Fibroblast of mammary gland (primary cell): ENCODE measurements around the gene OR10H2.
"Not testable (repeated sequence)": the region's sequence is repeated elsewhere in the genome, so short reads cannot be mapped to it uniquely, and the experiment has no call there.

ENCODE experiments used
- DNase-seq: peaks from one replicate; pipeline ENCODE4 v3.0.0-alpha.2; 2010; ENCODE audit warnings: low read depth
- H3K4me3 ChIP-seq: 2 replicates; pipeline ENCODE4 v1.5.1; 2011; ENCODE audit warnings: low read depth, mild to moderate bottlenecking, low read length, moderate library complexity; ENCODE audit not compliant: control insufficient read depth
- TF ChIP-seq, protein P1 (sequence below): conservative IDR thresholded peaks from 2 replicates; pipeline ENCODE4 v1.5.1; 2011; ENCODE audit warnings: low read depth, low read length, inconsistent platforms; ENCODE audit not compliant: control insufficient read depth, insufficient read depth

Gene OR10H2

DNA sequence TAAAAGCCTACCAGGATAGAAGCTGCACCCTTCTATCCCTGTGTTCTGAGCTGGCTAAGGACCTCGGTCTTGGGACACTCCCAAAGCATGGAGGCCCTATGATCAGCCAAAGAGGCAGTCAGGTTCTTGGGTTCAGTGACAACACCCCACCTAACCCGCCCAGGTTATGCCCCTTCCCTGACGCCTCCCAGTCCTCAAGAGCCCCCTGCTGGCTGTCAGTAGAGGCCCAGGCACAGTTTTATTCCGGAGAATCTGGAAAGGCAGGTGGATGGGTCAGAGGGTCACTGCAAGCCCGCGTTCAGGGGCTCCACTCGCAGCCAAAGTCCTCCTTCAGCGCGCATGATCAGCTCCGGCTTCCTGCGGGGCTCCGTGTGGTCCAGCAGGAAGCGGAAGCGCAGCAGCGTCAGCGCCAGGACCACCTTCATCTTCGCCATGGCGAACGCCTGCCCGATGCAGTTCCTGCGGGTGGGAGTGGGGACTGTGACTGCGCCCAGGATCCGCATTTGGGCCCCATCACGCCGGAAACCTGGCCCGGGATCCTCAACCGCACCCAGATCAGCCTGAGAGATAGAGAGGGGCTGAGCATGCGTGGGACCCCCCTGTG, 32.2 kb downstream of the OR10H2 start:
- no peak overlapping the region for H3K4me3 ChIP-seq
- no peak for DNase-seq
- TF ChIP-seq, protein P1, sequence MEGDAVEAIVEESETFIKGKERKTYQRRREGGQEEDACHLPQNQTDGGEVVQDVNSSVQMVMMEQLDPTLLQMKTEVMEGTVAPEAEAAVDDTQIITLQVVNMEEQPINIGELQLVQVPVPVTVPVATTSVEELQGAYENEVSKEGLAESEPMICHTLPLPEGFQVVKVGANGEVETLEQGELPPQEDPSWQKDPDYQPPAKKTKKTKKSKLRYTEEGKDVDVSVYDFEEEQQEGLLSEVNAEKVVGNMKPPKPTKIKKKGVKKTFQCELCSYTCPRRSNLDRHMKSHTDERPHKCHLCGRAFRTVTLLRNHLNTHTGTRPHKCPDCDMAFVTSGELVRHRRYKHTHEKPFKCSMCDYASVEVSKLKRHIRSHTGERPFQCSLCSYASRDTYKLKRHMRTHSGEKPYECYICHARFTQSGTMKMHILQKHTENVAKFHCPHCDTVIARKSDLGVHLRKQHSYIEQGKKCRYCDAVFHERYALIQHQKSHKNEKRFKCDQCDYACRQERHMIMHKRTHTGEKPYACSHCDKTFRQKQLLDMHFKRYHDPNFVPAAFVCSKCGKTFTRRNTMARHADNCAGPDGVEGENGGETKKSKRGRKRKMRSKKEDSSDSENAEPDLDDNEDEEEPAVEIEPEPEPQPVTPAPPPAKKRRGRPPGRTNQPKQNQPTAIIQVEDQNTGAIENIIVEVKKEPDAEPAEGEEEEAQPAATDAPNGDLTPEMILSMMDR = no peak

DNA sequence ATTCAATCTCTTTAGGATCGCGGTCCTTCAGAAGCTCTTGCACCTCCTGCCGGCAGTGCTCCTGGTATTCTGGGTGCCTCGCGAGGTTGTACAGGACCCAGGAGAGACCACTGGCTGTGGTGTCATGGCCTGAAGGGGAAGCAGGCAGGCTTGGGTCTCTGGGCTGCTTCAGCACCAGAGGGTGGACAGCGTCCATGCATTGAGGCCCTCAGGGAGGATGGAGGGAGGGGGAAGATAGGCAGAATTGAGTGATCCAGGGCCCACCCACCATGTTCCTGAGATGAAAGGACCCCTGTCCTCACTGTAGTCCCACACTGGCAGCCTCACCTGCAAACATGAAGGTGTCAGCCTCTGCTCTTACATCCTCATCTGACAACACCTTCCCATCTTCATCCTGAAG, 41.8 kb downstream of the OR10H2 start:
- DNase-seq = no peak
- TF ChIP-seq, protein P1 = no peak

DNA sequence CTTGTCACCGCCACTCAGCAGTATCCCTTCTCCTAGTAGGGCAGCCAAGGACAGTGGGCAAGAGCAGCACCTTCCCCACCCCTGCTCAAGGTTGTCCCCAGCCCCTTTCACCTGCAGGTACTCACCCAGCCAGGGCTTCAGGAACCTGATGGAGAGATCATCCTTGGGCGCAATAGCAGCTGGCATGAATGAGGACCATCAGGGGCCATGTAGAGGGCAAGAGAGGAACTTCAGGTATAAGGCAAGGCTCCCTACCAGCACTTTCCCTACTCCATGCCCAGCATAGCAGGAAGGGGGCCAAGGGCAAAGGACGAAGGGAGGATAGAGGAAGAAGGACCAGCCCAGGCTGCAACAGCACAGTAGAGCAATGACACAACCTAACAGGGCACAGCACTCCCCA, 46.3 kb downstream of the OR10H2 start:
- DNase-seq, H3K4me3 ChIP-seq: not testable (repeated sequence)

More for the DNA sequence above, 41.8 kb downstream of the OR10H2 start:
- H3K4me3 ChIP-seq = no peak overlapping the region

DNA sequence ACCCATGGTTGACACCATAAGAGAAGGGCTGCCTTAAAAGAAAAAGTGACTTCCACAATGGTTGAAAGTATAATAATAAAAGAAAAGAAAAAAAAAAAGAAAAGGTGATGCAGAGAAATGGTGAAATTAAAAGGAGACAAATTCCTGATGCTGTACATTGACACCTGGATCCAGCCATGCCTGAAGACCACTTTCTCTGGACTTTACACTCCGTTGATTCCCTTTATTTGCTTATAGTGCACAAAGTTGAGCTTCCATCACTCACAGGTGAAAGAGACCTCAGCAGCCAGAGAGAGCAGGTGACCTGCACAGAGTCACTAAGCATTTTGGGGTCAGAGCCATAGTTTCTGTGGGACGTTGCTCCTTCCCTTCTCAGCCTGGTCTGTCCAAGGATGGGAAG, 47.4 kb downstream of the OR10H2 start:
- DNase-seq = no peak
- H3K4me3 ChIP-seq = no peak overlapping the region
- TF ChIP-seq, protein P1 = no peak

DNA sequence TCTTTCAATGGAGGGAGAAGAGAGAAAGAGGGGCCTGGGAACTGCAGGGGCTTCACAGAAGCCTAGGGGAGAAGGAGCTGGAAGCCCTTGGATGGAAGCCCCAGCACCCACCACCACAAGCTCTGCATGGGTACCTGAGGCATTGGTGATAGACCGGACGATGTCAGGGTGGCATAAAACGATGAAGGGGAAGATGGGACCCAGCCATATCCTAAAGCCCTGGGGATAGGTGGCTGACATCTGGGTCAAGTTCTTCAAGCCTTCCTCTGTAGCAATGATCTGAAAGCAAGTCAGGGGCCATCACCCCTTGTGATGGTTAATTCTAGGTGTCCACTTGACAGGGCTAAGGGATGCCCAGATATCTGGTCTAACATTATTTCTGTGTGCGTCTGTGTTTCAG, 48.4 kb downstream of the OR10H2 start:
- TF ChIP-seq, protein P1 = no peak
- DNase-seq = no peak
- H3K4me3 ChIP-seq = no peak overlapping the region

DNA sequence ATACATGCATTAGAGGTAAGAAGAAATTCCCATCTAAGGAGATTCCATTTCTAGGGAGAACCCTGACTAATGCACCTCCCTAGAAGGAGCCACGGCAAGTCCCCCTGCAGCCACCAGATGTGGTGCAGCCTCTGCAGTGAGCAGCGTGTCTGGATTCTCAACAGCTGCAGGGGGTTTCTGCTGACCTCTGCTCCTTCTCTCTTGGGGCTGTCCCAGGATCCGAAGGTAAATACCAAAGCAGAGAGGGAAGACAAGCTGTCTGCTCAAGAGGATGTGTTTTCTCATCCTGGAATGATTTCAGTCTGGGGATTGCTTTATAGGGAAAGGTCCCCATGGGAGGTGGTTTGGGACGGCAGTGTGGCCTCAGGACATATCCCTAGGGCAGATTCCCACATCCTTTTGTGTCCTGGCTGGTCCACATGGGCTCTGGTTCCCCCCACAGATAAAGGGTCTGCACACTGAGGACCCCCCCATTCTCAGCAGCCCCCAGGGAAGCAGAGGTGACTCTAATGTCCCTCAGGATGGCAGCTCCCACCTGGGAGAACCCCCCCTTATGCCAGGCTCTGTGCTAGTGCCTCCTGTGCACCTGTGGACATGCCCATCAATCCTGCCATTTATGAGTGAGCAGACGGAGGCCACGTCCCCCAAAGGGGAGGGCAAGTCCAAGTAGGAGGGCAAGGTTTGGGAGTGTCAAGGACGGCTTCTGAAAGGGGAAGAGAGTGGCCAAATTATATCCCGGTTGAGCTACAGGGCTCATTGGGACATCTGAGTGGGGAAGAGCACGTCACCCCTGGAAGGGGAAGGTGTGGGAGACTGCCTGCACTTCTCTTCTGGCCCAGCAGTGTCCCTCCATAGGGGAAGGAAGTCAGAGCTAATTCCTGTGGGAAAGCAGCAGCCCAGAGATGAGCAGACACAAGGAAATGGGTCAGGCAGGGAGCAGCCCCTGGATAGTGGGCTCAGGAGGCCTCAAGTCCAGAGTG, 49.5 kb downstream of the OR10H2 start:
- DNase-seq = no peak
- H3K4me3 ChIP-seq = no peak overlapping the region
- TF ChIP-seq, protein P1 = no peak
